Stimulated activated CD4-positive, alpha-beta T cell treated with anti-CD3 and anti-CD28 coated beads, Interleukin-4, amount 100 ng/mL, for 48 hours (primary cell): Measurements from ENCODE around the gene NUDT2.

Experiments used
- DNase-seq, 2 donors: peaks; one replicate each; pipeline ENCODE4 v3.0.0-alpha.2; 2020; ENCODE audit warnings: low read depth in 2 of 2

The NUDT2 gene

DNA sequence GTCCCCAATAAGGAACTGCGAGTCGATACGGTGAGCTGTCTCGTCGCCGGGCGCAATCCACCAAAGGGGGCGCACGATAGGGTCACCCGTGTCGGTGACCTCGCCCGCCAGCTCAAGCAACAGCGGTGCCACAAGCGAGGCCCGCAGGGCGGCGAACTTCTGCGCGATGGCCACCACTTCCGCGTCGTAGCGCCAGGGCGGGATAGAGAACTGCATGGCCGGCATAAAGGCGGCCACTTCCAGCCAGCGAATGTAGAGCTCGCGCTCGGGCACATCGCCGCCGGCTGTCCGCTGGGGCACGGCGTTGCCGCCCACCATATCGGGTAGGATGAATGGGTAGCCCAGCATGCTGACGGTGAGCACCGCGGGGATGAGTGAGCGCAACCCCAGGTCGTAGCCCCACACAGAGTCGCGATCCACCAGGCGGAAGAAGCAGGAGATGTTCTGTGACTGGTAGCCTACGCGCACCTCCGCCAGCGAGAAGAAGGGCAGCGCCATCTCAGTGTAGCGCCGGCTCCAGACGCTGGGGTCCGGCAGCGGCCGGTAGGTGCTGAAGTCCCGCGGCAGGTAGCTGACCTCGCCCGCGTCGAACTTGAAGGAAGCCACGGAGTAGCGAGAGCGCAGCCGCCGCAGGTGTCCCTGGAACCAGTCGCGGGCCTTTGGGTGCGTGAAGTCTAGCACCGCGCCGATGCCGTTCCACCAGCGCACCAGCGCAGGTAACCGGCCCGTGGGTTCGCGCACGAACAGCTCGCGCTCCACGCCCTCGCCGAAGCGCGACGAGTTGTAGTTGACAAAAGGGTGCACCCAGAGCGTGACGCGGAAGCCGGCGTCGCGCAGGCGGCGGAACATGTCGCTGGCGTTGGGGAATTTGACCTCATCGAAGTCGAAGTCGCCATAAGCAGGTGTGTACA lies 41.9 kb downstream of the NUDT2 start:
- no peak for DNase-seq

DNA sequence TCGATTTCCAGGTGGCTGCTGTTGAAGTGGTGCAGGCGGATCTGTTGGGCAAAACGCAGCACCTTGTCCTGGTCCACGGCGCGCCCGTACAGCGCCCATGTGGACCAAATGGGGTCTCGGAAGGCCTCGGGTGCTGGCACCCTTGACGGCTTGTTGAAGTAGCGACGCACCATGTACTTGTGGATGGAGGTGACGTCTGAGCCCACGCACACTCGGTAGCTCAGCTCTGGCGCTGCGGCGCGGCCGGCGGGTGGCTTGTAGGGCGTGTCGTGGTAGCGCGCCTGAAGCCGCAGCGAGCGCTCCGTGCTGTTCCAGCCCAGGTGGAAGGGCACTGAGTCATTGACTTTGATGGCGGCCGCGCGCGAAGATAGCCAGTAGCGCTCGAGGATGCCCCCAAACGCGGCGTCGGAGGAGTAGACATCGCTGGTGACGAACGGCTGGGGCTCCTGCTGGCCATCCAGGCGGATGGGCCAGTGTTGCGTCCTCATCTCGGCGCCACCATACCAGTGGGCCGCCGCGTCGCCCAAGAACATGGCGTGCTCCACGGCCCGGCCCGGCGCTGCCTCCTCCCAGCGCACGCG lies 42.6 kb downstream of the NUDT2 start:
- no peak for DNase-seq

DNA sequence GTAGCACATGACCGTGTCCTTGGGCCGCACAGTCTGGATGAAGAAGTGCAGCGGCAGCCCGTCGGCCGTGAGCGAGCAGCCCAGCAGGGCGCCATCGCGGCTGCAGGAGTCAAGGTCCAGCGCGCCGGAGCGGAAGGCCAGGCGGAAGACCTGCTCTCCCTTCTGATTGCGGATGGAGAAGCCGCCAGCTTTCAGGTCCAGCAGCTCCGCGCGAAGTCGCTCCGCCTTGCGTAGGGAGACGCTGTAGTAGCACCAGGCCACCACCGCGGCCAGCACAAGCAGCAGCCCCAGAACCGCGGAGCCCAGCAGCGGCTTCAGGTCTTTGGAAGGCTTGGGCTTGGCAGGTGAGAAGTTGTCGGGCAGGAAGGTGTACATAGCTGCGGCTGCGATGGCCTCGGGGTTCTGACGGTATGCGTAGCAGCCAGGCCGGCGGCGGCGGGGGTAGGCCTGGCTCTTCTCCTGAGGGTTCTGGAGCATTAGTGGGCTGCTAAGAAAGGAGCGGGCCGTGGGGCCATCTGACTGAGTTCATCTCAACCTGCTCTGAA lies 43.2 kb downstream of the NUDT2 start:
- no peak for DNase-seq

DNA sequence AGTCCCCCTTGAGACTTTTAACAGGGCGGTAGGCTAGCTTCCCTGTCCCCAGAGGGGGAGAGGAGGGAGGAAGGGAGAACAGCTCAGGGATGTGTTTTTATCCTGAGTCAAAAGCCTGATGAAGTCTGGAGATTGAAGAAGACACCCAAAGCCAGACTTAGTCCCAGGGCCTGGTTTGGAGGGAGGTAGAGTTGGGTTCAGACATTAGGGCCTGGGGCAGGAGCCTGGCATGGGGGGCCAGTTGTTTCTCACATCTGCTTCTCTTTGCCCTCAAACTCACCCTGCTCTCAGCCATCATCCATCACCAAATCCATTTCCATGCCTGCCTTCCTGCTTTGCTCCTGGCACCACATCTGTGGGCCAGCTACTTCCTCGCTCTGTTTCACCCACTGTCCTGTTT lies 44.4 kb downstream of the NUDT2 start:
- no peak for DNase-seq

DNA sequence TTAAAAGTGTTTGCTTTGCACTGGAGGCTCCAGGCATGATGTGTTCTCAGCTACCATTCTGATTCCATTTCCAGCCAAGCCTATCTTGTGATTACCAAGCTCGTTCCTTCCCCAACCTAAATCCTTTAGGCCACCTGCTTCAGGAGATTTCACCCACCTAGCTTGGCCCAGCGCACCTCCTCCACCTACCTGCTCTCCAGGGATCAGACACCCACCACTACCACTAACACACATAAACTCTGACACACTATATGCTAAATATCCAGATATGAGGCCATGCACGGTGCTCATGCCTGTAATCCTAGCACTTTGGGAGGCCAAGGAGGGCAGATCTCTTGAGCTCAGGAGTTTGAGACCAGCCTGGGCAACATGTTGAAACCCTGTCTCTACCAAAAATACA lies 45.0 kb downstream of the NUDT2 start:
- no peak for DNase-seq

DNA sequence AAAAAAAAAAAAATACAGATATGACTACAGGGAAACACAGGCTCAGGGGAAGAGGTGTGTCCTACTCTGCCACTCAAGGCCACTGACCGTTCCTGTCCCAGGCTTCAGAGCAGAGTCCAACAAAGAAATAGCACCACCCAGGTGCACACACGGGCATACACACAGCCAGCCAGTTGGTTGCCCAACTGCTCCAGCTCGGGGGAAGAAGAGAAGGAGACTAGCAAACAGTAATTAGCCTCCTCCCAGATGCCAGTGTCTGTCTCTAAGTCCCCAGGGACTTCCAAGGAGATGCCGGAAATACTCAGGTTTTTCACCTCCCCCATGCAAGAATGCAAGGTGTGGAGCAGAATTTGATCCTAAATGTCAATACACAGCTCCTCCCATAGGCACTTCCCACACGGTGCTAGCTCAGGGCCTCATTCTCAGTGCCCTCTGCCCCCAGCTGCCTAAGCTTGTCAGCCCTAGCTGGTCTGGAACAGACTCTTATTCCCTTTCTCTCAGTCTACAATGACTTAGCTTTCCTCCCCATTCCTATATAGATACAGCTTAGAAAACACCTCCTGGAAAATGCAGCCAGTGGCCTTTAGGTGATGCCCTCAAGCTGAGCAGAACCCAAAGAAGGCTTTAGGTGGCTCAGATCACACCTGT lies 45.7 kb downstream of the NUDT2 start:
- DNase-seq: no peak

DNA sequence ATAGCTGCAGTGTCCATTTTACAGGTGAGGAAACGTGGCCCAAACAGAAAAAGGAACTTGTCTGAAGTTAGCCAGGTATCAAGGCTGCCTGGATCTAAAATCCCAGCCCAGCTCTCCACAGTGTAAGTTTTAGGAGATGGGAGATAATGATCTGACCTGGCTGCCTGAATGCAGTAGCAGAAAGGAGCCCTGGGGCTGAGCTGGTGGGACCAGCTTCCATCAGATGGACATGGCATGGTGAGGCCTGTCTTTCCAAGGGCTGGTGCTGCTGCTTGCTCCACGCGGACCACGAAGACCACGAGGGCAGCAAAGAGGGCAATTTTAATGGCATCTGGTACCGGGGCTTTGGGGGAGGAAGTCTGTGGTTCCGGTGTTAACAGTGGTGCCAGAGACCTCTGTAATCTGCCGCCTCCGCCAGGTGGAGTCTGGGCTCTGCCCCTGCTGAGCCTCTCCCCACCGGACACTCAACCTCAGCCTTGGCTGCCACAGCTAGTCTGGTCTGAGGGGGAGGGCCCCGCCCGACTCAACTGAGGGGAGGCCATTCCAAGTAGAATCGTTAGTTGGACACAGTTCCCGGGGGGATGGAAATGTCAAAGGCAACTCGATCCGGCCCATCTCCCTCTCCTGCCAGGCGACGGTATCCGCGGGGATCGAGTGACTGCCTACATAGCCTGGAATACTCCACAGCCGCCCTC lies 46.7 kb downstream of the NUDT2 start:
- peak in 1 of 2 donors; percentile 20 for DNase-seq

DNA sequence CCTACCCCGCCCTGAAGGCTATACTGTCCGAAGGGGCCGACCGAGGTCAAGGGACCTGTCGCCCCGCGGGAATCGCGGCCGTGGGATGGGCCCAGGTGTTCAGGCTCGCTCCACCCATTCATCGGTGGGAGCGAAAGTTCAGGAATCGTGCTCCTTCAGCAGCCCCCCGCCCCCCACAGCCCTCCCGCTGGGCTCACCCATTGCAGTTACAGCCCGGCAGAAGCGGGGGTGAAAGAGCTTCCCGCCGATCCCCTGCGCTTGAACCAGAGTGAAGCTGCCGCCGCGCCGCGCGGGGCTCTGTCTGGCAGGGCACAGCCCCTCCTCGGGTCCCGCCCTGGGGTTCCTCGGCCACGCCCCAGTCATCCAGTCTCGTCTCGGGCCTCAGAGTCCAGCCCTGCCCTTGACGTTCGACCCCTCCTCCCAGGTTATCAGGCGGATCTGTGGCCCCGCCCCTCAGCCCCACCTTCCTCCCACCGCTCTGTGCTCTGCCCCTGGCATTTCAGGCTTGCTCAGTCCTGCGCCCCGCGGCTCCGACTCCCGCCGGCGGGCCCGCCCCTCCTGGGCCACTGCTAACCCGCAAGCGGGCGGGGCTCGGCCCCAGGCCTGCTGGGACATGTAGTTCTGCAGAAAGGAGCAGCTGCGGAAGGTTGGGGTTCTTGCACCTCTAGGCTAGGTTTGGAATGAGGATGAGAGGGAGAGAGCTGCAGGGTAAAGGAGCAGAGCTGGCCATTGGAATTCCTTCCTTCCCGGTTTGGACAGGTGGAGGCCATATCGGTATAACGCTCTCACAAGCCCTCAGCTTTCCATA lies 47.4 kb downstream of the NUDT2 start, which contains the start of gene MYORG:
TSS of gene MYORG (minus strand) at position 303 of the 808 bp plus-strand sequence. CDS start 3,955 bp downstream, outside the sequence.
- DNase-seq: peak; percentile 93 to 97

DNA sequence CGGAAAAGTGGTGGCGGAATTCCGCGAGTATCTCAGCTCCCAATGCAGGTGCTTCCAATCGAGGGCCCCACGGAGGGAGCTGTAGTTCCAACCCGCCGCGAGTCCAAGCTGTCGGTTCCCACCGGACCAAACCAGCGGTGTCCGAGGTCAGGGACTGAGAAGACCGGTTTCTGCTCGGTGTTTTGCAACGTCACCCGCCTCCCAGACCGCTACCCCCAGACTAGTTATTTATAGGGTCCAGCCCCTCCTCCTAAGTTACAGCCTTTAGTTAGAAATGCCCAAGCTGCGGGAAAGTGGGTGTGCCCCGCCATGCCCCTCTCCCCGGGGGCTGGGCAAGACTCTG lies 48.0 kb downstream of the NUDT2 start:
- no peak for DNase-seq

DNA sequence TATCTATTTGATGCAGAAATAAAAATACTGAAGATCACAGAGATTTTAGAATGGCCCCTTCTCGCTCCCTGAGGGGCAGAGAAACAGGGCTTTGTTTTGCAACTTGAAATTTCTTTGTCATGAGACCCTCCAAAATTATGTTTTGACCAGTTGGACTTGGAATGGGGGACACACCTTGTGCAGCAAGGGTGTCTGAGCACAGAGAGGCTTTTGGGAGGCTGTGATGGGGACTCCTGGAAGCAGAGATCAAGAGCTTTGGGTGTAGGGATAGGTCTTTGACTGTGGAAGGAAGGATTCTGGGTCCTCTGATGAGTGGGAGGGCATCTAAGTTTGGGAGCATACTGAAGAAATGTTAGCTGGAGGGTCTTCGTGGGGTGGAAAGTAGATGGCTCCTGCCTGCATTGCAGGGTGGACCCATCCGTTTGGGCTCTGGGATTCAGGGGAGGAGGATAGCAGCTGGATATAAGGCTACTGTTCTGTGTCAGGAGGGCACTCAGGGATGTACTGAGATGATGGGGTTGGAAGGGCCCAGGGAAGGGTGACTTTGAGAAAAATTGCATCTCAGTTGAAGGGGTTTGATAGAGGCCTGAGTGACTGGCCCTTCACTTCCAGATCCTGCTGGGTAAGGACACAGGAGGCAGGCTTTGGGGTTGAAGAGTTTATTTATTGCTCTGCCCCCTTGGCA lies 49.1 kb downstream of the NUDT2 start:
- no peak for DNase-seq

DNA sequence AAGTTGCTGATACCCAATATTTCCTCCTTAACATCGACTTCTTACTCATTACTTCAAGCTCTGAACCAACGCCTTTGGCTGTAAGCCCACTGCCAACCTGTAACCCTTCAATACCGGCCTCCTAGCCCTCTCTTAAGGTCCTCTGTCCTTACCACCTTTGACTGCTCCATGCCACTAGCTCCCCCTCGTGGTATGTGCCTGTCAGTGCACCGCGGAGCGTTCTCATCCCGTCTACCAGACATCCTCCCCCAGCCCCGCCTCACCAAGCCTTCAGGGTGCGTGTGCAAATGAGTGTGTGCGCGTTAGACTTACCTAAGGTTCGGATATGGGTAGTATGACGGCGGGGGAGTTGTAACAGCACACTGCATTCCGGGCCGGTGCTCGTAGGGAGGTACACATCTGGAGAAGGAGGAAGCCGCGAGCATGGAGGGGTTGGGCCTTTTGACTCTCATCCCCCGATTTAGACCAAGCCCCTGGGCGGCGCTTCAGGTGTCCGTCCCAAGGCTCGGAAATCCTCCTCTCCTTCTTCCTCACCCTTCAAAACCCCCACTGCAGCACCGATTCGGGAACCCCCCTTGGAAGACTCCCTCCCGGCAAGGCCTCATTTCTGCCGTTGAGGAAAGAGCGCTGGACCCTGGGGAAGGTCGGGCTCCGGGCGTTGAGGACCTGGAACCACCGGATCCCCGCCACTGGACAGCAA lies 50.1 kb downstream of the NUDT2 start:
- DNase-seq: peak; percentile 88 to 93

DNA sequence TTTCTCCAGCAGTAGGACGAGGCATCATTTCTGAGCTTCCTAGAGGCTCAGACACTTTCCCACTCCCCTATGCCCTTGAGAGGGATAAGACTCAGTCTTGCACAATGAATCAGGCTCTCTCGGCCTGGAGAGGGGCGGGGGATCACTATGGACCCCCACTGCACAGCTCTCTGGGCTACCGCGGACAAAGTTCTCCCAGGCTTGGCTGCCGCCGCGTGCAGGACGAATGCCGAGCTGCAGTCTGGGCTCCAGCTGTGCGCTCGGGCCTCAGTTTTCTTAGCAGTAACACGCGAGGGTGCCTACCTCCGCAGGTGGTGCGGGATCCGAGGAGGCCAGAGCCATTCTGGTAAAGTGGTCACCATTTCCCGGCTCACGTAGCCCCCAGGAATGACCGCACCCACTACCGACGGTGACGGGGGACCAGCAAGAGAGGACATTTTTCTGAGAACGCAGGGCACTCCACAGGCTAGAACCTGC lies 50.7 kb downstream of the NUDT2 start:
- no peak for DNase-seq

DNA sequence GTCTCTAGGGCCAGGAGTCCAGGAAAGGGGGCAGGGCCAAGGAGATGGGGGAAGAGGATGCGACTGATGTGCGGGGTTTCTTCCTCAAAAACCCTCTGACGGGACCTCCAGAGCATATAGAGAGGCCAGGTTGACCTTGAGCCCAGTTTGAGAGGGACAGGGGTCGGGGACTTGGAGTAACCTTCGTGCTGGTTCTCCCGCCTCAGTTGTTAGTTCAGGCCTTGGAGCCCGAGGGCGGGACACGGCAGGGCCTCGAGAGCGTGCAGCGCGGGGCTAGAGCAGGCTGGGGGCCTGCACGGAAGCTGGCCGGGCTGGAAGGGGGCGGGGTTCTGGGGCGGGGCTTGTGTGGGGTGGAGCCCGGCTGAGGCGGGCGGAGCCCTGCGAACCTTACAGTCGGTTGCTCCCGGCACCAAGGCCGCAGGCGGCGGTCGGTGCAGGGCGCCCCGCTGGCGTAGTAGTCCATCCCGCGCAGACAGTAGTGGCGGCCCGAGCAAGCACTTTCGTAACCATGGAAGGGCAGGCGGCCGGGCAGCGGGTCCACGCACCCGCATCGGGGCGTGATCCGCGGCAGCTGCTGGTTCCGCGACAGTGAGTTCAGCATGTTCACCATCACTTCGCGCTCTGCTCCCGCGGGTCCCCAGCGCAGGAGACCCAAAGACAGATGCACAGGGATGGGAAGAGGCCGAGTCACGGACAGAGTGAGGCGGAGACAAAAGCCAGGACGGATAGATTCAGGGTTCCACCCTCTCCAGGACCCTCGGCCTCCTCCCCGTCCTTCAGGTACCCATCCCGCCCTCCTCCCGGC lies 51.3 kb downstream of the NUDT2 start:
- DNase-seq: peak; percentile 74 to 75

DNA sequence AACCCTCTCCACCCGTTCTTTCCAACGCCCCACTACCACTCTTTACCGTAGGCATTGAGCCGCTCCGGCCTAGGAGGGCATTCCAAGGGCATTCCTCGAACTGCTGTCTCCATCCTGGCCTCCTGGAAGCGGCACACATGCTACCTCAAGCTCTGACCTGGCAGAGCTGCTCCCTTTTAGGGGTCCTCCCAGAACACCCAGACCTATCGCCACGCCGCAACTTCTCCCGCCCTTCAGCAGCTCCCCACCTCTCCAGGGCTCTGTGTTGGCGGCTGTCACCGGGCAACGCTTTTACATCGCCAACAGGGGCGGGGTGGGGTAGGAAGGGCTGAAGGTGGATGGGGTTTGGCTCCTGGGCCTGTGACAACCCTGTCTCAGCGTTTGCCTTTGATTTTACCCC lies 52.0 kb downstream of the NUDT2 start:
- no peak for DNase-seq

DNA sequence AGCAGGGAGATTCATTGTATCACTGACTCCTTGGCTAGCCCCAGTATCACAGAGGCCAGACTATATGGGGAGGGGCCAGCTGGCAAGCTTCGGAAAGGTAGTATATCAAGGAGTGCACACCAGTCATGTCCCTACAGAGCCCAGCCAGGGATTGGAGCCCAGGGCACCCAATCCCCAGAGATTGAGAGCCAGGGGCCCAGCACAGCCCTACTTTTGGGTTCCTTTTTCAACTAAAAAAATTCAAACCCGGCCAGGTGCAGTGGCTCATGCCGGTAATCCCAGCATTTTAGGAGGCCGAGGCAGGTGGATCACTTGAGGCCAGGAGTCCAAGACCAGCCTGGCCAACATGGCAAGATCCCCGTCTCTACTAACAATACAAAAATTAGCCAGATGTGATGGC lies 52.7 kb downstream of the NUDT2 start:
- no peak for DNase-seq

DNA sequence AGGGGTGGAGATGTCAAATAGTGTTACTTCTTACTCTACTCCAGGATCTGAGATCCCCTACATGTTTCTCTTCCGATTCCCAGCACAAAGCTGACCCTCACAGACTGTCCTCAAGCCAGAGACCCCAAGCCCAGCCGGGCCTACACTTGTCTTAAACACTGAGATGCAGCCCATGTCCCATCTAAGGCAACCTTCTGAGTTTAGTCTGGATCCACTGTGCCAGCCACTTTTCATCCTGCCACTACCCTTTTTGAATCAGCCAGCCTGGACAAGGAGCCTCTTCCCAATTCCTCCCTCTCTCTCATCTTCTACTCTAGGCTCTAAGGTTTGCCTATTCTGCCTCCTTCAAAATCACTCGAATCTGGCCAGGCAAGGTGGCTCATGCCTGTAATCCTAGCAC lies 53.5 kb downstream of the NUDT2 start:
- DNase-seq: no peak

DNA sequence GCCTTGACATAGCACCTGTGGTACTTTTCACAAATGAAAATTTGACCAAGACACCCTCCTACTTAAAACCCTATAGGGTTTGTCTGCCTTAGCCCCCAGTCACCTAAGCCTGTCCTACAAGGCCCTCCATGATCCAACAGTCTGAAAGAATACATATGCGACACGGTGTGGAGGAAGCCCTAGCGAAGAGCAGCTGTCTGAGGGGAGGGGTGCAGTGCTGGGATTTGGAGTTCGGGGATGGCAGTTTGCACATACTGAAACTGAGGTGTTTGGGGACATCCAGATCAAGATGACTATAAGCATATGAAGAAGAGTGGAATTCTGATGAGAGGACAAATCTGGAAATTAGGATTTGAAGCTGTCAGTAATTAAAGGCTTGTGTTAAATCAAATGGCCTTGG lies 54.5 kb downstream of the NUDT2 start:
- DNase-seq: no peak

DNA sequence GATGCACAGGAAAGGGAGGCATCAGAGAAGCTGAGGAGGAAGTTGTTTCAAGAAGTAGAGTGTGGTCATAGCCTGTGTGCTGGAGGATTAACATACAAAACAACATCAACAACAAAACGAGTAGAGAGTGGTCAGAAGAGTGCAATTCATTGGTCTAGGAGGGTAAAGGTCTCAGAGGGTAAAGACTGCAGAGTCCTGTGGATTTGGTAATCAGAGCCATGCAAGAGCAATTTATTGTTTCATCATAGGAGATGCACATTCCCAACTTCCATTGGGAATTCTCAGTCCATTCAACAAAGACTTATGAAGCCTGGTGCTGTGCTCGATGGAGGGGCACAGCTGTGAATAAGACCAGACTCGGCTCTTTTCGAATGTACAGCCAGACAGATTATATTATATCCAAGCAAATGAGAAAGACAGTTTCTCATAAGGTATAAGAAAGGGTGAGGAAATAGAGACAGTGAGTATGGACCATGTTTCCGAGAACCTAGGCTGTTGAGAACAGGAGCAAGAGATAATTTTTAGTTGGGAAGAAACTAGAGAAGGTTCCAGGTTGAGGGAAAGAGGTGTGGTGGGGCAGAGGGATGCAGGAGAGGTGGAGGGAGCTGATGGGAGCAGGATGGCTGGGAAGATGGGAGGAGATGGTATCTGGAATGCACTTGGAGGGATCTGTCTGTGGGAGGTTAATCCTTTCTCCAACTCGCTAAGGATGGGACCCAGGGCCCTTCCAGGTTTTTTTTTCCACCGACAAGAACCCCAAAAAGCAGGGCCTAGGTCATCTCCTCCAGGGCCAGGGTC lies 55.2 kb downstream of the NUDT2 start:
- DNase-seq: no peak
